GM18858 (cell line): ENCODE data around the gene ZDHHC11.

Source experiments
- ATAC-seq: cut with Tn5 transposase; IDR thresholded peaks from one replicate; pipeline ENCODE4 v1.9.1; 2021; ENCODE audit not compliant: unreplicated experiment

ZDHHC11 gene

GRCh38 chr5:850511-851006 lies at the start of gene ZDHHC11:
Gene ZDHHC11 (minus strand): TSS chr5:850986. CDS start chr5:850602, 384 bp downstream.
- no peak for ATAC-seq

DNA sequence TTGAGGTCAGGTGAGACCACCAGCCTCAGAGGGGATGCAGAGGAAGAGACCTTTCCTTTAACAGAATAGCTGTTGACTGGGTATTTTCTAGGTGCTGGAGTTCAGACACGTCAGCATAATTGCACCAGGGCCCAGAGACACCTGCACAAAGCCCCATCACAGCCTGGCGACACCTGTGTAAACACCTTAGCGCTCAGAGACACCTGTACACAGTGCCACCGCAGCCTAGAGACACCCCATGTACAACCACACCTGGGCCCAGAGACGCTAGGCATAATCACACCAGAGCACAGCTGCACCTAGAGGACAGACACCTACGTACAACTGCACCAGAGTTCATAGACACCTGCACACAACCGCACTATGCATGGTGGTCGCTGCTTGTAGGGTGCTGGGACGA lies 42.9 kb upstream of the ZDHHC11 start:
- no peak for ATAC-seq

DNA sequence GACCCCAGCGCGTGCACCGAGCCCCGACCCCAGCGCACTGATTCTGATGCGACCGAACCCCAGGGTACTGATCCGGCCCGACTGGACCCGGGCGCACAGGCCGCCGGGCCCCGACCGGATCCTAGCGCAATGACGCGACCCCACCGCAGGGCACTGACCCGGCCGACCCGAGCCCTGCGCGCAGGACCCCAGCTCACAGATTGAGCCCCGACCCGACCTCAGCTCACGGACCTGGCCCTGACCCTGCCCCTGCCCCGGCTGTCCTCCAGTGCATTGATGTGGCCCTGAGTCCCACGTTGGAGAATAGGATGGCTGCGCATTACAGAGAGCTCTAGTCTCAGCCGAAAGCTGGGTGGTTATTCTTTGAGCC lies 42.3 kb upstream of the ZDHHC11 start:
- no peak for ATAC-seq

DNA sequence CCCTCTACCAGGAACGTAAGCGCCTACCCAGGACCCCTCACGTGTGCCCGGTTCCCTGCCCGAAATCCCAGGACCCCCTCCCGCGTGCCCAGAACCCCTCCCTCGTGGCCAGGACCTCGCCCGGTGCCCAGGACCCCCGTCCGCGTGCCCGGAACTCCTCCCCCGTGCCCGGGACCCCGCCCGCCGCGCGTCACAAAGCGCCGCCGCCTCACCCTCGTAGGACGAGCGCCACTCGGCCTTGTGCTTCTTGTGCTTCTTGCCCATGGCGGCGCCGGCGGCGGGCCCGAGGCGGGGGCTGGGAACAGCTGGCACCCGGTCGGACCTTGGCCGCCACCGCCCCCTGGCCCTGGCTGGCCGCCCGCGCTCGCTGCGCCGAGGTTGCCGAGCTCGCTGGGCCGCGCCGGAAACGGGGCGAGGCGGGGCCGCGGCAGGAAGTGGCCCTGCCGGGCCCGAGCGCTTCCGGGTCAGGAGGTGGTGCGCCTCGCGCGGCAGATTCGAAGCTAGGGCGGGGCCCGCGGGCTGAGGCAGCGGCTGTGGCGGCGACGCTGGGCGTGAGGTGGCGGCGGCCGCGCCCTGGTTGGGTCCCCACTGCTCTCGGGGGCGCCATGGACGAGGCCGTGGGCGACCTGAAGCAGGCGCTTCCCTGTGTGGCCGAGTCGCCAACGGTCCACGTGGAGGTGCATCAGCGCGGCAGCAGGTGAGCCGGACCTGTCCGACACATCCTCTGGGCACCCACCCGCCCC lies 41.8 kb upstream of the ZDHHC11 start, which contains the start of the genes BRD9 and TRIP13:
TSS of gene BRD9 (minus strand) at position 408 of the 743 bp plus-strand sequence. CDS start at position 264, 144 bp downstream.
TSS of gene TRIP13 (plus strand) at position 491 of the 743 bp plus-strand sequence. CDS start at position 606, 115 bp downstream.
- ATAC-seq: peak; percentile 97

DNA sequence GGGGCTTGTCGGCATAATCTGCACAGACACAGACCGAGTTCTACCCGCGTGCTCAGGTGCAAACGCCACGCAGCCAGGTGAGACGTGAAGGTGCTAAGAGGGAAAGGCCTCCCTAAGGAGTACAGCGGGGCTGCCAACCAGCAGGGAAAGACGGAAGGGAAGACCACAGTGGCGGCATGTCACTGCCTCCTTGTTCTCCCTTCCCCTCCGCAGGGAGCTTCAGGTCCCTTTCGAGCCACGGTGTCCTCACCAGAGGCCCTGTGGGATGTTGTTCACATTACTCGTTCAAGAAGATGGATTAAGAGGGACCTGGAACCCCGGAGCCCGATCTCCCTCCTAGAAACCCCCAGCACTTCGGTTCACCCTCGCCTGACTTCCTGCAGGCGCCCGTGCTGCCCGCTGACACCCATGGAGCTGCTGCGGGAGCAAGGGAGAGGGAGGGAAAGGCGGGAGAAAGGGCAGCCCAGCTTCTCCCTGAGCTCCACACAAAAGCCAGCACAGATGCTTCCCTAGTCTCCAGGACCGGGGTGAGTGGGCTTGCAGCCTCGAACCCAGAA lies 41.1 kb upstream of the ZDHHC11 start:
- no peak for ATAC-seq

- no peak for ATAC-seq
These were observed 40.5 kb upstream of the ZDHHC11 start for GRCh38 chr5:891117-891836.

DNA sequence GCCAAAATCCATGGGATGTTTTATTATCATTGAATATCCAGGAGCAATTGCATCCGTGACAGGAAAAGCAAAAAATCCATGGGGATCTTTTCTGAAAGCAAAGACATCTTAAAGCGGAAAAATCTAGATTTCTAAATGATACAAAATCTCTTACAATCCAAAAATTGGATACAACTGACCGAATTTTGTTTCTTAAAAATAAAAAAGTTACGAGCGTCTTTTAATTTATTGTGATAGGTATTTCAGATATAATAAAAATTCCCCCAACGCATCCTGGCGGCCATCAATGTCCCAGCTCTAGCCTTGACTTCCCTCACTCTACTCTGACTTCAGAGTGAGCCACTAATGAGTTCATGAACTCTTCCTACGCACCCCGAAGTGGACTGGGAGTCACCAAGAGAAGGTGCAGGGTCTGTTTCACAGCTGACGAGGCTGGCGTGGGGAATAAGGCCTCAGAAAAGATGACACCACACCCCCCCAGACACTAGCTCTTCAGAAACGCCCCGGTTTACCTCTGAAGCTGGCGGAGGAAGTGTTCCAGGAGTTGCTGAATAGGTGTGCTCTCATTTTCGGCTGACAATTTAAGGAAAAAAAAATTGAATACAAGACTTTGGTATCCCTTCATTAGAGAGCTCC lies 38.4 kb upstream of the ZDHHC11 start:
- ATAC-seq: no peak

DNA sequence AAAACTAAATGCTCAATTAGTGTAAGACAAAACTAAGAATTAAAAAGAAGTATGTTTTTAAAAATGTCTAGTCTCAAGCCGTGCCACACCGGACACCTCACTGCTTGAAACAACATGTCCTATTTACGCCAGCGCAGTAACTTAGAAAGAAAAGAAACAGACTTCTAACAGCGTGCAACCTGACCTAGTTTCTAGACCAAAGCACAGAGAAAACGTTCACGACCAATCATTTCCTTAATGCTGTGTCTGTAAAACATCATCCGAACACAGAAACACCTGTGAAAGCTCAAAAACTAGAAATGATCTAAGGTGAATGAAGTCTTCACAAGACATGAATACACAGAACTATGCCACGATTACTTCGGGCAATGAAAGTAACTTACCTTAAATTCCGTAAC lies 37.9 kb upstream of the ZDHHC11 start:
- ATAC-seq: no peak

DNA sequence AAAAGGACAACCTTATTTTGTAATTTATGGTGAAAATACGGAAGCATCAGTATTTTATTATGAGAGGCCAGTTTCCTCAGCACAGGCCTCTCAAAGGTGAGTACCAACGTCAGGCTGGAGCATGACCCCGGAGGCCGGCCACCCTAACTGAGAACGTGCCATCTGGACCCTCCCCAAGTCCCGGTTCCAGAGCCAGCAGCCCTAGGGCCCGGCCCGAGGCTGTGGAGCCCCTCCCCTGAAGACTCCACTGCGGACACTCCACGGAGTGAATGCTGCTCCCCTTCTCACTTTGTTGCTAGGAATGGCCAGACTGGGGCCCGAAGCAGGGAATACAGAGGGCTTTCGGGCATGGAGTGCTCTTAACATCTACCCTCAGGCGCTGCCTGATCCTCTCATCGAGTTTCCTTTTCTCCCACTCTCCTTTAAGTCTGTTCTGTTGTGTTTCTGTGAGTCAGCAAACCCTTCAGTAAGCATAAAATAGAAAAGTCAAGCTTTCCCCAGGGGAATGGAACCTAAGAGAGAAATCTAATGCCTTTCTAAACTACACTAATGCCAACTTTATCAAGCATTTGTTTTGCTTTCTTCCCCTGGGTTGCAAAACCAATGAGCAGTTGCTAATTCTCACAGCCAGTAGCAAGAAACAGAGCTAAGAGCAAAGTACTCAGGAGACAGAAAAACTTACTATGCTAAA lies 37.3 kb upstream of the ZDHHC11 start:
- ATAC-seq: no peak

GRCh38 chr5:886716-887325 lies 36.0 kb upstream of the ZDHHC11 start:
- no peak for ATAC-seq

DNA sequence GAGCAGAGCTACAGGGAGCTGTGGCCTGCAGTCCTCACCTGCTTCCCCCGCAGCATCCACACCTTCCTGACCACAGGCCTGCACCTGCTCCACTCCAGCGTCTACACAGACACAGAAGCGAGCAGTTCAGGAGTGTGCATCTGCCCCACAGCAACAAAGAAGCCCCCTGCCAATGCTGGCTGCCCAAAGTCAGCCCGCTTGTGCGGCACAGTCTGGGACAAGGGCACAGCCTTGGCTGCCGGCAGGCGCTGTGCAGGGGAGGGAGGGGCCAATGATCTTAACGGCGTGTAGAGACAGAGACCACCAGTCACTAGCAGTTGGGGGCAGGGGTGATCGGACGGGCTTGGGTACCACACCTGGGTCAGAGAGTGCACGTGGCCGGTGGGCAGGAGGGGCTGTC lies 35.2 kb upstream of the ZDHHC11 start:
- no peak for ATAC-seq

GRCh38 chr5:885529-885928 lies 34.7 kb upstream of the ZDHHC11 start:
- ATAC-seq: no peak

DNA sequence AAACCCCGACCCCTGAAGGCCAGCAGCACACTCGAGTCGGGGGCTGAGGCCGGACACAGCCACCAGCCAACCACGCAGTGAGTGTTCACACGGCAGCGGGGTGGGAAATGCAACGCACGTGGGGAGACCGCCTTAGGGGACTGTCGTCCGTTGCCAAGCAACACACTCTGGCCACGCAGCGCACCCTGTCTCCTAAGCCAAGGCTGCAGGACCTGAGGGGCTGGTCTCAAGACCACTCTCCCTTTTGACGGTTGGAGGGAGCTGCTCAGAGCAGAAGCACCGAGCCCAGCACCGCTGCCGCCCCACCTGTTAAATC lies 34.3 kb upstream of the ZDHHC11 start:
- ATAC-seq: no peak

- ATAC-seq: no peak
These were observed 33.8 kb upstream of the ZDHHC11 start for GRCh38 chr5:884345-885126.

DNA sequence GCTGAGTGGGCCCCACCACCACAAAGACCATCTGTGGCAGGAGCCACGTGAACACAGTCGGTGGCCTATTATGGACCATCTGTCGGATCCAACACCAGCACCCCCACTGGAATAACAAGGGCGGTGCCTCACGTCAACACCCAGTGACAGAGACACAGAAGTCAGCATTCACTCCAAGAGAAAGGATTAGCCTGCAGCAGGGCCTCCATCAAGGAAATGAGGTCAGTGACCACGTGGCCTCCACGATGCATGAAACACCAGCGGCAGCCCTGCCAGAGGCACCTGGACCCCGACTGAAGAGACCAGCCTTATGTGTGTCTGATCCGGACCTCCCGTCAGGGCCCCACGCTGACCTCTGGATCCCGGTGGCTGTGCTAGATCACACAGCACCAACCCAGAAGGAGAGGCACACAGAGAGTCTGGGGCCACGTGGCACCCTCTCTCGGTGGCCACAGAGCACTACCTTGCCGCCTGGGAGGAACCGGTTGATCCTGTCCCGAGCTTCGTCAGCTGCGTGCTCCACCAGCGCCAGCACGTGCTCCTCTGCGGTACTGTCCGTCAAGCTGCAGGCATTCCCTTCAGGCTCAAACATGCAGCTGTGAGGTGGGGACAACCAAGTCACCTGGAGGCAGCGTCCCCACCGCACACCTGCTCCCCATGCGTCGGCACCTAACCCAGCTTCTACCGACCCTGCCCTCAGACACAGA lies 32.8 kb upstream of the ZDHHC11 start:
- ATAC-seq: no peak

GRCh38 chr5:882253-883183 lies 31.7 kb upstream of the ZDHHC11 start:
- no peak for ATAC-seq

DNA sequence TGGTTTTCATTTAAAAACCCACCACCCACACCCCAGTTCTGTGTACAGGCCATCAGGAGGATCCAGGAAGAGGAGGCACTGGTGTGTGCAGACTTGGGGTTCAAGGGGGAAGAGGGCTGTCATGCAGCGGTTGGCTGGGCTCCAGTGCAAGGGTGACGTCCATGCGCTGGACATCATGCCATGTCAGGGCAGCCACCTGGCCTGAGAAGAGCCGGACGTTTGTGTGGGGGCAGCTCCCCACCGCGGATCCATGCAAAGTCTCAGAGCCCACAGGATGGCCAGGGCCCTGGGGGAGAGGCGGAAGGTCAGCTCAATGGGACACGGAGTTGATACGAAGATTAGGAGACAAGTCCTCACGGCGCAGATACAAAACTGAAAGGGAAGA lies 30.8 kb upstream of the ZDHHC11 start:
- ATAC-seq: no peak
